SIG-M5 treated with dmso at 0.1 percent for 504 hours (cell line): ENCODE measurements around the gene ENHO.
"Not testable (repeated sequence)": the region's sequence is repeated elsewhere in the genome, so short reads cannot be mapped to it uniquely, and the experiment has no call there.

ENCODE experiments used
- DNase-seq: peaks from one replicate; lab custom pipeline; 2025; ENCODE audit not compliant: unreplicated experiment; lab: John Stamatoyannopoulos, UW

Gene ENHO

DNA sequence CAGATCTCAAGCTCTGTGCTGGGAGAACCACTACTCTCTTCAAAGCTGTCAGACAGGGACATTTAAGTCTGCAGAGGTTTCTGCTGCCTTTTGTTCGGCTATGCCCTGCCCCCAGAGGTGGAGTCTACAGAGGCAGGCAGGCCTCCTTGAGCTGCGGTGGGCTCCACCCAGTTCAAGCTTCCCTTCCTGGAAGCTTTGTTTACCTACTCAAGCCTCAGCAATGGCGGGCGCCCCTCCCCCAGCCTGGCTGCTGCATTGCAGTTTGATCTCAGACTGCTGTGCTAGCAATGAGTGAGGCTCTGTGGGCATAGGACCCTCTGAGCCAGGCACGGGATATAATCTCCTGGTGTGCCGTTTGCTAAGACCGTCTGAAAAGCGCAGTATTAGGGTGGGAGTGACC lies 9.3 kb upstream of the ENHO start:
- not testable (repeated sequence) for DNase-seq

DNA sequence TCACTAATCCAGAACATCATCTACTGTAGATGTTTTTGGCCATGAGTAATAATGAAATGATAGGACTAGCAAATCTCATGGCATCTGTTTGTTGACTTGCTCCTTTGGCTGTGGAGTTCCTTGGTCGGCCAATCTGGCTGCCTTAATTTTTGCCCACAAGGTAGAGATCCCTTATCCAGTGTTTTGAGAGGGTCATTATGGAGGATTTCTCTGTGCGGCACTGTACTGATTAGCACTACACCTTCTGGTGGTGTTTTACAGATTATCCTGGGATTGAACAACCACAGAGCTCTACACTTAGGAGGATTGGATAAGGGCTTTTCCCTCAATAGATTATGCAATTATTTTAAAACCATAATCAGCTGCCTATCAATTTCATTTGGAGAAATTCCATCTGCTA lies 3.2 kb upstream of the ENHO start:
- no peak for DNase-seq

DNA sequence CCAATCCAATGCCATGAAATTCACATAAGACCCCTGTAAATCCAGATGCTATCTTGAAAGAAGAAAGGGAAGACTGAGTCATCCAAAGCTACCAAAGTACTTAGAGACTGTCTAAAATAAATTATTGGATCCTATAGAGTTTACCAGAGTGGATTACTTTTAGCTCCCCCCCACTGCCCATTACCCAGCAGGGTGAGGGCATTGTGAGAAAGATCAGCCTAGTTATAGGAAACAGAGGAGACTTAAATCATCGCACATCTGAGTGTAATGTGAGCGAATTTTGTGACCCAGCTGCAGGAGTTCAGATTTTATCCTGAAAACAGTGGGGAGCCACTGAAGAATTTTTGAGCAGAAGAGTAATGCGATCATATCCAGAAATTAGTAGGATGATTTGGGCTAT lies 1.6 kb upstream of the ENHO start:
- no peak for DNase-seq

DNA sequence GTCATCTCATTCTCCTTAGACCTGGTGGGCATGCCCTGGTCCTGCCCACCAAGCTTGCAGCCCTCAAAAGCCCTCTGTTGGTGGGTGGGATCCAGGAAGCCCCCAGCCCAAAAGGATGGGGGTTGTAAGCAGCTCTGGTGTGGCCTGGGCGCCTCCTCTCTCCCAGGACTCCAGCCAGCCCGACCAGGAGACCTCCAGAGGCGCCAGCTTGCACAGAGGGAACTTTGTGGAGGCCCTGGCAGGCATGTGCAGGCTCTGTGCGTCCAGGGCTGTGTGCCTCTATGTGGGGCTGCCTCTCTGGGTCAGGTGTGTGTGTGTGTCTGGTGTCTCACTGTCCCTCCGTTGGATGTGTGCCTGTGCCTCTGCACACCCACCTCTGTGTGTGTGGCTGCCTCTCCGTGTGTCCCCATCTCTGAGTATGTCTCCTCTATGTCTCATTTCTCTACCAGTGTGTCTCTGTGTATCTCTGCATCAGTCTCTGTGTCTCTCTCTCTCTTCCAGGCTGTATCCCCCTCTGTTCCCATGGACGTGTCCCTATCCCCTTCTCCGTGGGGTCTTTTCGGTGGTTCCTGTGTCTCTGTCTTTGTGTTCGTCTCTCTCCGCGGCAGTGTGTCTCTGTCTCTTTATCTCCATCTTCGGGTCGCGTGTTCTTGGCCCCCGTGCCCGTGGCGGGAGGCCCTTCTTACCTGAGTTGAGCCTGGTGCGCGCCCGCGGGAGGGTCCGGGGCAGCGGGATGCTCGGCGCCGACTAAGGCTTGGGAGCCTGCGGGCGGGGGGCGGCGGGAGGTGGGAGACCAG lies 501 bp downstream of the ENHO start:
- no peak for DNase-seq

- DNase-seq: no peak
Measured at GRCh38 chr9:34521406-34522045, 1.3 kb downstream of the ENHO start.

DNA sequence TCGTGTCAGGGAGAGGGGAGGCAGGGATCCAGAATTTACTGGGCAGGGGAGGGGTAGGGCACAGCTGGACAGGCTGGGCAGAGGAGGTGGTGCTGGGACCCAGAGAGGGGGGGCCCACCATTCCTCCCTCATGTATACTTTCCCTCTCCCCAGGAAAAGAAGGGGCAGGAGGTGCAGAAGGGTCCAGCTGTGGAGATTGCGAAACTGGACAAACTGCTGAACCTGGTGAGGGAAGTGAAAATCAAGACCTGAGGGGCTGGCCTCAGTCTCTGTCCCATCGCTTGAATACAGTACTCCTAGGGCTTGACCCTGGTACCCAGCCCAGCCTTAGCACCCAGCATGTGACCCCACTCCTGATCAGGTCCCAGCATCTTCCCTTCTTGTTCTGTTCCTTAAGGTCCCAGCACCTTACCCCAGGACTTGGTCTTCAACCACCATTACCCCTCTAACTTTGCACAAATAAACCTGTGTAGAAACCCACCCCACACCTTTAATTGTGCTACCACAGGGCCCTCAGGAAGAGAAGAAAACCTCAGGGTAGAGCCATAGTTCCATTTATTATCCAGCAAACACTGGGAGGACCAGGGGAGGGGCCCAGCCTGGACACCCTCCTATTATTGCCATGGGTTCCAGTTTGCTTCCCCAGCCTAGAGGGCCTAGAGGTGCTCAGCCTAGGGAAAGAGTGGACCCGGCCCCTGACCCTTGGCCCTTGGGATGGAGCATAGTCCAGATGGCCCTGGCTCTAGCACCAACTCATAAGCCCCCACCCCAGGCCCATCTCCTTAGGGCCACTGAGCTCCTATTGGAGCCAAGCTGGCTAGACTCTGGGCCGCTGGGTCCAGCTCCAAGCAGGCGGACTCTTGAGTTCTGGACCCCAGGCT lies 2.0 kb downstream of the ENHO start:
- DNase-seq: no peak

- no peak for DNase-seq
Measured at GRCh38 chr9:34520096-34520495, 2.7 kb downstream of the ENHO start.

DNA sequence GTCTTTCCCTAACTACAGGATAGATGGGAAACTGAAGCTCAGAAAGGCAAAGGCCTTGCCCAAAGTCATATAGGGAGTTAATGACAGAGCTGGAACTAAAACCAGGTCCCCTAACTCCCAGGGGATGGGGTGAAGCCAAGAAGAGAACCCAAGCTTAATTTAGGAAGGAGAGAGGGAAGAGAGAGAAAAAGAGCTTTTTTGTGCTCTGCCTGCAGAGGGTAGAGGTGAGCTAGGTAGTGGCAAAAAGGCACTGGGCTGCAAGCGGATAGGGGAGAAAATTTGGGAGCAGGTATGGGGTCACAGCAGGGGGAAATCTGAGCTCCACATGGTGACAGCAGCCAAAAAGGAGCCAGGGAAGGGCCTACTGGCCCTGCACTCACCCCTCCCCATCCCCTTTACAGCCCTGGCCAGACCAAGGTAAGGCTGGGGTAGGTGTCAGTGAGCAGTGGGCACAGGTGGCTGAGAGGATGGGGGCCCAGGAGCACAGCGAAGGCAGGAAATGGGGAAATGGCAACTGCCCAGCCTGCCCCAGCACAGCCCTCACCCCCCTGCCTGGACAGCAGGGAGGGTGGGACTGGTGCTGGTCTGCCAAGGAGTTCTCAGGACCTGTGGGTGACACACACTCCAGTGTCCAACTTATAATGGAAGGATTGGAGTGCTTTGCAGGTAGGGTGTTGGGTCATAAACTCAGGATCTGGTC lies 3.3 kb downstream of the ENHO start:
- DNase-seq: no peak

- no peak for DNase-seq
Measured at GRCh38 chr9:34518896-34519295, 3.9 kb downstream of the ENHO start.

GRCh38 chr9:34518110-34518616 lies 4.6 kb downstream of the ENHO start:
- no peak for DNase-seq

GRCh38 chr9:34517185-34517584 lies 5.6 kb downstream of the ENHO start:
- DNase-seq: no peak

DNA sequence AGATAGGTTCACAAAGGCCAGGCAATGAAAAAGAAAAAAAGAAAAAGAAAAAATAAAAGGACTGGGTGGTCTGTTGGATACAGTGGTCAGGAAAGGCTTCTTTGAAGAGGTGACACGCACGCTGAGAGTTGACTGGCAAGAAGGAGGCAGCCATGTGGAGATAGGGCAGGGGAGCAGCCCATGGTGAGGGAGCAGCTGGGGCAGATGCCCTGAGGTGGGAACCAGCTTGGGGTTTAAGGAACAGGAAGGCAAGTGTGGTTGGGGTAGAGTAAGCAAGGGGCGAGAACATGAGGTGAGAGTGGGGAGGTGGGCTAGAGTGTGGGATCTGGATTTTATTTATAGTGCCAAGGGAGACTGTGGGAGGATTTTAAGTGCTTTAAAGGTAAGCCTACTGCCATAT lies 6.8 kb downstream of the ENHO start:
- no peak for DNase-seq

DNA sequence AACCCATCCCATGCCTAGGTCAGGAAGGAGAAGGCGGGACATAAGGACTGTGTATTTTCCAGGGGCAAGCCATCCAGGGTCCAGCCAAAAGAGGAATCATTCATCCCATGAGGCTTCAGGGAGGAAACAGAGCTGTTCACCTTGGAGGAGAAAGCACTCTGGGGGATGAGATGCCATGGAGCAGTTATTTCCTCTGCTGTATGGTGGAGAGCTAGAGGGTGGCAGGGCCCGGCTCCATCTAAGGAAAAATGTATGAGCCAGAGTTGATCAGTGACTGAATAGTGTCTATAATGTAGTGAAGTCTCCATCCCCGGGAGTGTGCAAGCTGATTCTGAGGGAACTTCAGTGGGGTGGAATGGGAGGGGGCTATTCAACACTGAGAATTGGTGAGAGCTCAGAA lies 8.0 kb downstream of the ENHO start:
- no peak for DNase-seq

DNA sequence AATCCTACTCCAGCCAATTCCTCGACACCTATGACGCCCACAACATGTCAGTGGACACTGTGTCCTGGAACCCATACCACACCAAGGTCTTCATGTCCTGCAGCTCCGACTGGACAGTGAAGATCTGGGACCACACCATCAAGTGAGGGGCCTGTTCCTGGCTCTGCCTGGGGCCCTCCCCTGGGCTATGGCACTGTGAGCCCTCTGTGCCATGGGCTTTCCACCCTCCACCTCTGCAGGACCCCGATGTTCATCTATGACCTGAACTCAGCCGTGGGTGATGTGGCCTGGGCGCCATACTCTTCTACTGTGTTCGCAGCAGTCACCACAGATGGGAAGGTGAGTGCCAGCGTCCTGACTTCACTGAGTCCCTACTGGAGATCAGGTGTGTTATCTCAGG lies 8.4 kb downstream of the ENHO start:
- DNase-seq: no peak

GRCh38 chr9:34513567-34514214 lies 9.1 kb downstream of the ENHO start:
- no peak for DNase-seq

DNA sequence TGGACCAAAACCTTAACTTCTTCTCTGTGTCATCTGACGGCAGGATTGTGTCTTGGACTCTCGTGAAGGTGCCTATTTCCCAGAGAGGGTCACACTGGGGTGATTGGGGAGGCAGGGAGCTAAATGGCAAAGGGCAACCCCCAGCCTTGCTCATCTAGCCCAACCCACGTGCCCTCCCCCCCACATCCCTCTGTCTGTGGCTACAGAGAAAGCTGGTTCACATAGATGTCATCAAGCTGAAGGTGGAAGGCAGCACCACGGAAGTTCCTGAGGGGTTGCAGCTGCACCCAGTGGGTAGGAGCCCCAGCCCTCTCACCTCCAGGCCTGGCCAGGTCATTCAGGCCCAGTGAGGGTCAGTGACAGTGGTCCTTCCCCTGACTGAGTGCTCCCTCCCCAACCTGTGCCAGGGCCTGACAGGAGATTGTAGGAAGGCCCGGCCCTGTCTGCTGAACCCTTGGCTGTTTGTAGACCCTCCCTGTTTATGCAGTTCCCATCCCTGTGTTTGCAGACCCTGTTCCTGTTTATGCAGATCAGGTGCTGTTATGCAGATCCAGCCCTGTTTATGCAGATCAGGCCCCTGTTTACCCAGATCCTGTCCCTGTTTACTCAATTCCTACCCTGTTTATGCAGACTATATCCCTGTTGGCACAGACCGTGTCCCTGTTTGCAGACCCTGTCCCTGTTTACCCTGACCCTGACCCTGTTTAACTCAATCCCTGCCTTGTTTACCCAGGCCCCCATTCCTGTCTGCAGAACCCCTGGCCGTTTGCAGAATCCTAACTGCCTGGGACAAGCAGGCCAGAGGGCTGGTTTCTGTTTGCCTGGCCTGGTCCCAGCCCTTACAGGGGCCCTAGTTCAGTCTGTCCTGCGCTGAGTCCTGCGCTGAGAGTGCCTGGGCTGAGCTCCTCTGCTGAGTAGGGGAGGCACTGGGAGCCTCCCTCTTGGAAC lies 10.4 kb downstream of the ENHO start:
- DNase-seq: no peak

DNA sequence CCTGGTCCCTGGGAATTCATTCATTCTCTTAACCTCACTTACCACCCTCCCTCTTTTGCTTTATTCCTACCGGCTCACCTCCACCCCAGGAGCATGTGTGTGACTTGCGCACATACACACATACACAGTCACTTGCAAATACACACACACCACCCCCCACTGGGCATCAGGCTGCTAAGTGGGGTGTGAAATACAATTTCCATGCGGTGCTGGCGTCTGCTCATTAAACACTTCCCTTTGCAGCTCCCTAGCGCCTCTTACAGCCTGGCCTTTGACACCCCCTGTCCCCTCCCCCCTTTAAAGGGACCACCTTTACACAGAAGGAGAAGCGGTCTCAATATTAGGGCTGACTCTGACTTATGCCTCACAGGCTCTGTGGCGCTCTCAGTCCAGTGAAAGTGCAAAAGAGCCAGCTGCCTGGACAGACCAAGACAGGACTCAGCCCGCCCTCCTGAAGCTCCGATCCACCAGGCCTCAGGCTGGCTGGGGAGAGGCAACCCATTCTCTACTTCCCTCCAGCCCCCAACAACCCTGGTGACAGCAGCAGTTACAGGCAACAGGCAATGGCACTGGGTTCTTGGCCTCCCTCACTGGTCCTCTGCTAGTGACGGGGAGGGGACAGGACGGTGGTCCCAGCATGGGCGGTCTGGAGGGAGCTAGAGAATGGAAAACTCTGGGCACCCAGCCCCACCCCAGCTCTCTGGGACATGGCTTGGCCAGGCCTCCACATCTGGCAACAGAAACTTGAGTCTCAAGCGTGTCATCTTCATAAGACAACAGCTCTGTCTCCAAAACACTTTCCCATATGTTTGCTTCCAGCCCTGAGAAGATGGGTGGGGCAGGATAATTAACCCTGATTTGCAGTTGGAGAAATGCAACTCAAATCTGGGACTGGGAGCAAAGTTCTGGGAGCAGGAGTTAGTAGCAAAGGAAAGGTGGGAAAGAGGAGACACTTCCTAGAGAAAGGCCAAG lies 12.0 kb downstream of the ENHO start:
- DNase-seq: no peak

DNA sequence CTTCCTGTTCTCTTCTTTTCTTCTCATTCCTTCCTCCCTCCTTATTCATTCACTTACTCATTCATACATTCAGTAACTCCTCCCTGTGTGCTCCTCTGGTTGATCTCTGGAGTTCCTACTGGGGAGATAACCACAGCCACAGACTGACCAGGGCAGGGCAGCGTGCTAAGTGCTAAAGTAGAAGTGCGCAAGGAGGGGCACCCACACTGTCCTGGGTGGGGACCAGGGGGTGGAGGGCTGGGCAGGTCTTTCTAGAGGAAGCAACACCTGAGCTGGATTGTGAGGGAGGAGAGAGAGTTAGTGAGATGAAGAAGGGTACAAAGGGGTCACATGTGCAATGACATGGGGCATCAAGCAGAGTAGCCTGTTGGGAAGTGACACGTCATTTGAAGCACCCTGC lies 13.8 kb downstream of the ENHO start:
- no peak for DNase-seq
